Stimulated activated CD8-positive, alpha-beta memory T cell treated with anti-CD3 and anti-CD28 coated beads, Interleukin-4, amount 100 ng/mL, for 24 hours (primary cell): ENCODE results near the gene METTL25B.
"Not testable (repeated sequence)": the region's sequence is repeated elsewhere in the genome, so short reads cannot be mapped to it uniquely, and the experiment has no call there.

Source experiments
- DNase-seq: peaks from one replicate; pipeline ENCODE4 v3.0.0-alpha.2; 2020; ENCODE audit warnings: low read depth

The METTL25B gene

DNA sequence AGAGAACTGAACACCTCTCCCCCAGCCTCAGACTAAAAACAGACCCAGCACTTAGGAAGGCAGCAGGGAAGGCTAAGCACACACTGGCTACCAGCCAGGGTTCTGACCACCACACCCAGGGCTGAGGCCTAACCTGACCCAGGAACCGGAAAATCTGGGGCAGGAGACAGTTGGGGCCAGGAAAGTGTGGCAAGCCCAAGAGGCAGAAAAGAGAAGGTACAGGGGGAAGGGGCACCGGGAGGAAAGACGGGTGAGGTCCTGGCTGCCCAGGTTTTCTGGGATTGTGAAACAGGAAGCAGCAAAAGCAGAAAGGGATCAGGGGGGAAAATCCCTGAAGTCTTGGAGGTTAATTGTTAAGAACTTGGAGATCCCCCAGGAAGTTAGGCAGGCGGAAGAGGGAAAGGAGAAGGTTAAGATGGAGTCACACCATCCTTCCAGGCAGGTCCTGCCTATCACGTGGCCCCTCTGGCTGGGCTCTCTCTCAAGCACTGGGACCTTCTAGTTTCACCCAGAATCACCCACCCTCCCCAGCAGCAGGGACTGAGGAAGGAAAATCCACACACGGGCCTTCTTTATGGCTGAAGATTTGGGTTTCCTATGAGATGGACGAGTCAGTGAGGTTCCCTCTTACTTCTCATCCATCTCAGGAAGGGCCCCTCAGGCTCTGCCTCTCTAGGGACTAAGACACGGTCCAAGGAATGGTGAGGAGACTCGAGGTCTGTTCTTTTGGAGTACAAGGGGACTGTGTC, 20.6 kb downstream of the METTL25B start:
- no peak for DNase-seq

DNA sequence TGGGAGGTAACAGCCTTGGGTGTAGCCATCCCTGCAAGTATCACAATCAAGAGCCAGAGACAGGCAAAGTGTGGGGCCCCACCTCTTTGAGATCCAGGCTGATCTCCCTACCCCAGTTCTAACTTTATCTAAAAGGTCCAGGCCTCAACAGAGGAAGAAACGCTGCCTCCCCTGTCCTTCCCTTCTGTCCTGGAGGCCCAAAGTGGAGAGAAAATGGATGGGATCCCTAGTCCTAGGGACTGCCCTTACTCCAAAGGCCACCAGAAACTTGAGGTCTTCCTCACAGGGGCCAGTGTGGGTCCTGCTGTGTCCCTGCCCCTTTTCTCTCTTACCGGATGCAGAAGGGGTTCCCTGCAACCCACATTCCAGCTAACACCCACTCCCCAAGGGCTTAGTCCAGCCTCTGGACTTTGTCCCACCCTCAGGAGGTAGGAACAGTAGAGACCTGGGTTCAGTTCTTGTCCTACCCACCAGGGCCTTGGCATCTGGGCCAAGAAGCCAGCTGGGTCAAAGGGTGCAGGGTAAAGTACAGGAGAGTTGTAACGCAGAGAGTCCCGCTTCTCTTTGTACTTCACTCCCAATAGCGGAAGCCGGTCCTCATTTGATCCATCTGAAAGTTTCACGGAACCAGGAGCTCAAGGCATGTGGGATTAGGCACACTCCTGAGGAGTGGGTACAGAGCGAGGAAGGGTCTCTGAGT, 21.3 kb downstream of the METTL25B start:
- DNase-seq, result no peak

DNA sequence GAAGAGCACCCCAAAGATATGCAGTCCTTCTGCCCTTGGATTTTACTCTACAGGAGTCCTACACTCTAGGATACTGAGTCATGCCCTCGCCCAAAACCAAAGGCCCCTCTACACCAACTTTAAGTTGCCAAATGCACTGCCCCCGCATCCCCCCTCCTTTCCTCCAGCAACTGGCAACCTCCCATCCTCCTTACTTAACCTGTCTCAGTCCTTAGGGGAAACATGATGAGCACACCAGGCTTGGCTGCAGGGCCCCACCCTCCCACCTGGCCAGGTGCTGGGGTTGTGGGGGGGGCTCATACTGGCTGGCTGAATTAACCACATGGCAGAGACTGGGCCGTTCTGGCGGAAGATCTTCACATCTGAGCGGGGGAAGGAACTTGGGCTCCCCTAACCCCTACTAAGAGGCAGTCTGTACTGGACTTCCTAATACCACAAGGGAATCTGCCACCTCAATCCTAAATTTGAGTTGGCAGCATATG, 22.0 kb downstream of the METTL25B start:
- DNase-seq, result no peak

DNA sequence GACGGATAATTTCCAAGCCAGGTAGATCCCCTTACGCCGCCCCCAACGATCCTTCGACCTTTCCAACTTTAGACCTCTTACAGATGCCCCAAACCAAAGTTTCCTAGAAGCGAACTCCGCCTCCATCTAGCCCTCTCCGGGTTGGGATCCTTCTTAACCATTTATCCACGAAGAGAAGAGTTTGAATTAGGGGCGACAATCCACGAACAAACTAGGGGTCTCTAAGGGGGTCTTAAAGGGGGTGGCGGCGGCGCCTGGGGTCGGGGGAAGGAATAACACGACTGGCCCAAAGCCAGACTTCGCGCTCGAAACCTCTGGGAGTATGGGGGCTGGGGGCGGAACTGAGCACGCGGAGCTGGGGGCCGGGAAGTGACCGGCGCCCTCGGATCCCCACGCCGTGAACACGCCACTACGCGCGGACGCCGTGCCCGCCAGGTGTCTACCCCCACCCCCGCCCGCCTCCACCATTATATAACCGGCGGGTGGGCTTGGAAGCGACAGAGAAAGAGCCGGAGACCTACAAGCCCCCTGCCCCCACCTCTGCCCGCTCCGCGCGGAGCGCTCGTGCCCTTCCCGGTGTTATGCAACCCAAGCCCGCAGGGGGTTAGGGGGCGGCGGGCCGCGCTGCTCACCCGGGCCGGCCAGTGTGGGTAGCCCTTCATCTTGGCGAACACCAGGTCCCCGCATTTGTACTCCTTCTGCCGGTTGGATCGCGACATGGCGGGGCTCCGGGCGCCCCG, 22.6 kb downstream of the METTL25B start:
- no peak for DNase-seq

DNA sequence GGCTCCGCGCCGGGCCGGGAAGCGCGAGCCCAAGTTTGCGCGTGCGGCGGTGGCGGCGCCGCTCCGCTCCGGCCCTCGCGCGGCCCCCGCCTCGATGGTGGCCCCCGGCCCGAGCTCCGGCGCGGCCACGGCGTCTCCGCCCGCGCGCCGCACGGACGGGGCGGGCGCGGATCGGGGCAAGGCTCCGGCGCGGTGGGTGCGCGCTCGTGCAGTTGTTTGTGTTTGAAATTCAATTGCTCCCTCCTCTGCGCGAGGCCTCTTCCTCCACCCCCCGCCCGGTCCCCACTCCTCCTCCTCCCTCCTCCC, 23.1 kb downstream of the METTL25B start, which contains the start of gene HDGF:
HDGF (minus strand) TSS at position 225 of the 306 bp plus-strand sequence. CDS start 246 bp downstream, outside the sequence.
- no peak for DNase-seq

DNA sequence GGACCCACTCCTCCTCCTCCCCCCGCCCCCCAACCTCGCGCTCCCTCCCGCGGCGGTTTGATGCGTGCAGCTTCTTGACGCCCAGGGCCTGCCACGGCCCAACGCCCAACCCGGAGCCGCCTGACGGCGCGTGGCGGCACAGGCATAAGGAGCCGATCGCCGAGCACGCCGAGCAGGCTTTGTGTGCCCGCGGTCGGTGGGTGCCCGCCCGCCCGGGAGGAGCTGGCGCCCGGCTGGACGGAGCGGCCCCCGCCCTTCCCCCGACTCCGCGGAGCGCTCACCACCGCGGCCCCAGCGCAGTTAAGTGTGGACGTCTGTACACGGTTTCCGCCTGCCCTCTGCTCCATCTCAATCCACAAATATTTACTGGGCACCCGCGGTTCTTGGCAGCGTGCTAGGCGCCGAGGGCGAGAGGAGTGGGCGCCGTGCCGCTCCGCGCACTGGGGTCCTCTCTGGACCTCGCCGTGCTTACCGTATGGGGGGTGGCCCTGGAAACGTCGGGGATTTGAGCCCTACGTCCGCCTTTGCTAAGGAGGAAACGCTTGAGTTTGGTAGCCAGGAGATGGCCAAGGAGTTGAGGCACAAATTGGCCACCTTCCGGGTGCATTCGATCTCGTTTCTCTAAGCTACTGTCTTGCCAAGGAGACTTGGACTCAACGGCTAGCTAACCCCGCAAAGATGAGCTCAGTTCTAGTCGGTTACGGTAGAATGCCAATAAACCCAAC, 23.6 kb downstream of the METTL25B start:
- DNase-seq, result peak; percentile 98

DNA sequence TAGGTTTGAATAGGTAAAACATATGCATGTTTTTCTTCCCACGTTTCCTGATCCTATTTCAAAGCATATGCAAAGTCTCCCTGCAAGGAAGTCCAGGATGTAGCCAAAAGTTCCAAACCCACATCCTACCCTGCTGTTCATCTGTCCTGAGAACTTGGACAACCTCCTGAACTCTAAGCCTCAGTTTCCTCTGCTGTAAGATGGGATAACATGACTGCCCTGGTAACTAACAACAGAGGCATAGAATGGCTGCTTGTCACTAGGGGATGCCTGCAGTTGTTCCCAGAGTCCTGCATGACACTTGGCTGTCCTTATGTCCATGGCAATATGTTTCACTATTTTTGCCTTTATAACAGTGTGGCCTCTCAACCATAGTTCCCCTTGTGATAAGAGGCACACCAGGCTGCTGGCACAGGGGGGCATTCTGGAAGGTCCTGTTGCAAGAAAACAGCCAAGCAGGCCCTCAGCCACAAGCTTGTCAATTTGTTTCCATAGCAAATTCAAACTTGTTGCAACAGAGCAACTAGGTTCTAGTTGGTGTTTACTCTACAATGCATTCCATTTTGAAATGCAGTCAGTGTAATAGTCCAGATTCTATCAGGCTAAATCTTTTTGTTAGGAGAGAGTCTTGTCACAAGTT, 24.7 kb downstream of the METTL25B start:
- DNase-seq, result no peak

DNA sequence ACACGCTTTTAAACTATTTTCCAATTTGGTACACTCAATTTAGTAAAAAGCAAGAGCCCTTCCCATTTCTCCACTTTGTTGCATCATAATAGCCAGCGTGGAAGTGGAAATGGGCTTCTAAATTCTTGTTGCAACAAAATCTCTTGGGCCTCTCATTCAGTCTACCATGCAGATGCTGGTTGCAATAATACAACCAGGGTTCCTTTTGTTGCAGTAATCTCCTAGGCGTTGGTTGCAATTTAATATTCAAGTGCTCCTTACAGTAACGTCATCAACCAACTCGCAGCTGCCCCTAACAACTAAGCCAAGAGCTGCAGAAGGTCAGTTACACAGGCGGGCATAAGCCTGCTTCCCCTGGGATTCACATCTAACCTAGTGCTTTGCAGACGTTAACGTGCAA, 25.9 kb downstream of the METTL25B start:
- no peak for DNase-seq

DNA sequence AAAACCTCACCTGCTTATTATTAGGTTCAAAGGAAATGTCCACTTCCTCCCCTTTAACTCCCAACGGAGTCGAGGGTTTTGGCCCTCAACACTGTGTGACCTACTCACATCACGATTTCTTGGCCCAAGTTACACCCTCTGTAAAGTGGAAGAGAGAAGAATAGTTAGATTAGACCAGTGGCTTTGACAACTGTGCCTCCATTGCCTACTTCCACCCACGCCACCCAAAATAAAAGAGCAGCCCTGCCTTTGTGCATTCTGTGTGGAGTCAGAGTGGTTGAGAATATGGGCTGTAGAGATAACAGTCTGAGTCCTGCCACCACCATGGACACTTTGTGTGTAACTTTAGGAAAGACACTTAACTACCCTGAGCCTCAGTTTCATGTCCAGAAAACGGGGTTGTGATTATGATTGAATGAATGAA, 27.3 kb downstream of the METTL25B start:
- no peak for DNase-seq

DNA sequence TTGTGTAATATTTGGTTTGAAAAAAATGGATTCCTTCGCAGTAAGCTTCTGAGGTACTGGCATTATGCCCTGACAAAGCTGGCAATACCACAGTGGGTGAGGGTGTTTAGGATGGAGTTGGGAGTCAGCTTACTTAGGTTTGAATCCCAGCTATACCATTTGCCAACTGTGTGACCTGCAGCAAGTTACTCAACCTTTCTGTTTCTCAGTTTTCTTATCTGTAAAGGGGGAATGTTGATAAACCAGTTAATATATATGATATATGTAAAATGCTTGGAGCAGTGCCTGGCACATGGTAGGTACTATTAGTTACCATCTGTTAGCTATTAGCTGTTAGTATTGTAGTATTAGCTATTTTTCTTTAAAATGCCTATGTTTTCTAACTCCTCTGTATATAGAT, 28.1 kb downstream of the METTL25B start:
- DNase-seq, result no peak

DNA sequence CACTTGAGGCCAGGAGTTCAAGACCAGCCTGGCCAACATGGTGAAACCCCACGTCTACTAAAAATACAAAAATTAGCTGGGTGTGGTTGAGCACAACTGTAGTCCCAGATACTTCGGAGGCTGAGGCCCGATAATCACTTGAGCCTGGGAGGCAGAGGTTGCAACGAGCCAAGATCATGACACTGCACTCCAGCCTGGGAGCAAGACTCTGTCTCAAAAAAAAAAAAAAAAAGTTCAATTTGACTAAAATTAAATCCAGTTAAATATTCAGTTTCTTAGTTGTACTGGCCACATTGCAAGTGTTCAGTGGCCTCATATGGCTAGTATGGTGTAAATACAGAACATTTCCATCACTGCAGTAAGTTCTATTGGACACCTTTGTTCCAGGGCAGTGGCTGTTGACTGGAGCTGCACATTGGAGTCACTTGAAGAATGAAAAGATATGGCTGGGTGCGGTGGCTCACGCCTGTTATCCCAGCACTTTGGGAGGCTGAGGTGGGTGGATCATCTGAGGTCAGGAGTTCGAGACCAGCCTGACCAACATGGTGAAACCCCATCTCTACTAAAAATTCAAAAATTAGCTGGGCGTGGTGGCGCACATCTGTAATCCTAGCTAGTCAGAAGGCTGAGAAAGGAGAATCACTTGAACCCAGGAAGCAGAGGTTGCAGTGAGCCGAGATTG, 29.4 kb downstream of the METTL25B start:
- not testable (repeated sequence) for DNase-seq

DNA sequence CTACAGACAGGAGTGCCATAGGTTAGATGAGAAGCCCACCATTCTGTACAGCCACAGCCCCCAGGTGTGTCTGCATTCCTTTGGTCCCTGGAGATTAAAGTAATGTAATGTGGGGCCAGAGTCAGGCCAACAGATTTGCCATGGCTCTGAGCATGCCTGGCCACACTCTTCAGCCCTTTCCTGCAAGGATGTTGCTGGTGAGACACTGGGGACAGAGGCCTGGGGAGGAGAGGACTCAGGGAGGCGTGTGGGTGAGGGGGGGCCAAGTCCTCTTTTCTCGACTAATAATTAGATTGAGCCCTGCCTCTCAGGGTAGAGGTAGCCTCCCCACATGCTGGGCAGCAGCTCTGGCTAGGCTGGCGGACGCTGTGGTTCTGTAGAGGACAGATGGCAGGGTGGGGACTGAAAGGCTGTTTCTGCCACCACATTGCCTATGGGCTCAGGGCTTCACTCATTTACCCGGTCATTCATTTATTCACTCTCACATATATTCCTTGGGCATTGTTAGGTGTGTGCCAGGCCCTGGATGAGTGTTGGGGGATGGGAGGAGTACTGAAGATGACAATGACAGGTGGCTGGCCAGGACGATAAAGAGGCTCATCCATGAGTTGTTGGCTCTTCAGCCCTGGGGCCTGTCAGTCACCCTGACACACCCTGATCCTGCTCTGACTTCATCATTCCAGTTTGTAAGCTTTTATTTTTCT, 32.0 kb downstream of the METTL25B start:
- no peak for DNase-seq

DNA sequence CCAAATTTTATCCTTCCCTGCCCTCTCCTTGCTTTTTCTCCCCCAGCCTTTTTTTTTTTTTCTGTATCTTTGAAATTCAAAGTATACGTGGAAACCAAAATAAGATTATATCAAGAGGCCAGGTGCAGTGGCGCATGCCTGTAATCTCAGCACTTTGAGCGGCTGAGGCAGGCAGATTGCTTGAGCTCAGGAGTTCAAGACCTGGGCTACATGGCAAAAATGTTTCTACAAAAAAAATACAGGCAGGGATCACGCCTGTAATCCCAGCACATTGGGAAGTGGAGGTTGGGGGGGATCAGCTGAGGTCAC, 32.5 kb downstream of the METTL25B start:
- no peak for DNase-seq

DNA sequence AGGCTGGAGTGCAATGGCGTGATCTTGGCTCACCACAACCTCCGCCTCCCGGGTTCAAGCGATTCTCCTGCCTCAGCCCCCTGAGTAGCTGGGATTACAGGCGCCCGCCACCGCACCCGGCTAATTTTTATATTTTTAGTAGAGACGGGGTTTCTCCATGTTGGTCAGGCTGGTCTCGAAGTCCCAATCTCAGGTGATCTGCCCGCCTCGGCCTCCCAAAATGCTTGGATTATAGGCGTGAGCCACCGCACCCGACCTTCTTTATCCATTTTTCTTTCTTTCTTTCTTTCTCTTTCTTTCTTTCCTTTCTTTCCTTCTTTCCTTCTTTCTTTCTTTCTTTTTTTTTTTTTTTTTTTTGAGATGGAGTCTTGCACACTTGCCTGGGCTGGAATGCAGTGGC, 36.9 kb downstream of the METTL25B start:
- DNase-seq, result not testable (repeated sequence)

DNA sequence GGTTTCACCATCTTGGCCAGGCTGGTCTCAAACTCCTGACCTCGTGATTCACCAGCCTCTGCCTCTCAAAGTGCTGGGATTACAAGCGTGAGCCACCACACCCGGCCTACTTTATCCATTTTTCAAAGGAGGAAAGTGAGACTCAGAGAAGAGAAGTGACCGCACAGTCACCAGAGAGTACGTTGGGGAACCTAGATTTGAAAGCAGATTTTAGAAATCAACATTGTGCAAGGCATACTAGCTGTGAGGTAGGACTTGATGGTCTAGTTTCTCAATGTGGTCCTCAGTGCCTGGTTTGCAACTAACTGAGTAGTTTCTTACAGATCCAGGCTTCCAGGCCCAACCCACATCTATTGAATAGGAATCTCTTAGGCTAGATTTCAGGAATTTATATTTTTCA, 37.4 kb downstream of the METTL25B start:
- DNase-seq, result no peak

DNA sequence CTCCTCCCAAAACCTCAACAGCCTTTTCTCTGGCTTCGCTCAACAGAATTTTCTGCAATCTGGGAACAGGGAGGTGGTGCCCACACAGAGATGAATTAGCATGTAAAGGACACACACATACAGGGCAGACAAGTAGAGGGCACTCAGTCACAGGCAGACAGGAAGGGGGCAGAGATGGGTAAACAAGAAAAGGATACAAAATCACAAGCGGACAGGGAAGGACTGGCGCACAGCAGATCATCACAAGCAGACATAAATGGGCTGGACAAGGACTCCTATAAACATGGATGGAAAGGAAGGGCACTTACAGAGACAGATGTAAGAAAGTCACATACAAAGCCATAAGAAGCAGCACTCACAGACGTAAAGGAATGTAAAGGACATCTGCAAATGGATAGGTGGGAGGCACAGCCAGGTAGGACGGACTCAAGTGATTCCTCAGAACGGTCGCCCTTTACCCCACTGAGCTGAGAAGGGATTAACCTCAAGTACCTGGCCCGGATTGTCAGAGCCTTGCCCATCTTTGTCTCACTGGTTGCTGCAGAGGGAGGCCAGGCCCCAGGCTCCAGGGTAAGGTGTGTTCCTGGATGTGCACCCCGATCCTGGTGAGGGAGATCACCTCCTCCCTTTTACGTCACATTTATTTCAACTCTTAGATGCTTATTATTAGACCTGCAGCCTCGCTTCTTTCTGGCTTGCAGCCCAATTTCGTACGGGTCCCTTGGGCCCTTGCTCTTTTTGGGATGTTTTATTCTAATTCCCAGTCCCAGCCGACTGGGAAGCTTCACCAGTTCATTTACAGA, 38.2 kb downstream of the METTL25B start:
- no peak for DNase-seq

DNA sequence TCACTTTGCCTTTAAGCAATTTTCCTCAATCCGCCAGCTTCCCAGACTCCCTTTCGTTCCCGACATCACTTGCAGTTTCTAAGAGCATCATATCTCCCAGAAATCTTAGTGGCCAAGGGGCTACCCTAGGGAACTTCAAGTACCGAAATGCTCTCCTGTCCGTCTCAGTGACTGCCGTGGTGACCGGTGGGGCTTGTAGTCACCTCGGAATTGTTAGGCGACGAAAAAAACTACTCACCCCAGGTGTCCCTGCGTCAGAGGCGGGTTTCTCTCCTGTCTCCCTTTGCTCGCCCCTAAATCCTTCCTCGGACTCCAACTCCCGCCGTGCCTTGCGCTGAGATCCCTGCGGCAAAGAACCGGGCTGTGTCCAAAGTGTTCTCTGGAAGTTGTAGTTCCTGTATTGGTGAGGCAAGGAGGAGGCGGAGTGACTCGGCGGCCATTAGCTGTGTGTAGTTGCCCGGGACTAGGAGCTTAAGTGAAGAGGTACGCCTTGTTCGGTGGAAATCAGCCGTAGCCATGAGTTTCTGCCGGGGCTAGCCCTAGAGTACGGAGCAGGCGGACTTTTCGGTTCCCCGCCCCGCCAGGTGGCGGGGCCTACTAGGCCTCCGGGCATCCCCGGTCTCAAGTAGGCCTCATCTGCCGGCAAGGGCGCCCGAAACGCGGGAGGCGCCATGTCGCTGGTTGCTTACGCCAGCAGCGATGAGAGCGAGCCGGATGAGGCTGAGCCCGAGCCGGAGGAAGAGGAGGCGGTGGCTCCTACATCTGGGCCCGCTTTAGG, 39.0 kb downstream of the METTL25B start, which contains the start of gene PRCC:
PRCC (plus strand) TSS at position 435 of the 778 bp plus-strand sequence; CDS start at position 672, 237 bp downstream.
- DNase-seq, result peak; percentile 93

DNA sequence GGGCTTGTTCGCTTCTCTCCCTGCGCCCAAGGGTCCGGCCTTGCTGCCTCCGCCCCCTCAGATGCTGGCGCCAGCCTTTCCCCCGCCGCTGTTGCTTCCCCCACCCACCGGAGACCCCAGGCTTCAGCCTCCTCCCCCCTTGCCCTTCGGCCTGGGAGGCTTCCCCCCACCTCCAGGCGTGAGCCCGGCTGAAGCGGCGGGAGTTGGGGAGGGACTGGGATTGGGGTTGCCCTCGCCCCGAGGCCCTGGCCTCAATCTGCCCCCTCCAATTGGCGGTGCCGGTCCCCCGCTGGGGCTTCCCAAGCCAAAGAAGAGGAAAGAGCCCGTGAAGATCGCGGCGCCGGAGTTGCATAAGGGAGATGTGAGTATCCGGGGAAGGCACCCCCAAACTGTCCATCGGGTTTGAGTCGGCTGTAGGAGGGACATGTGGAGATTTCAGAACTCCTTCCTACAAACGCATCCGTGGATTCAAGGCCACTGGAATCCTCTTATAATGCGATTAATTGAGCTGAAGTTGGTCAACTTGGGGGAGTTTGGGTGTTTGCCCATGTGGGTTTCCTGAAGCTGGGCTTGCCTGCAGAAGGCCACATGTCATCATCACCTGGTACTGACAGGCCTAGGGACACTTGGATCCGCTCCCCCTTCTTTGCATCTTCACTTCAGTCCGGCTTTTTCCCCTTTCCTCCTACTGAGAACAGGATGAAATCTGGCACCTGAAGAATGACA, 39.8 kb downstream of the METTL25B start:
- DNase-seq, result no peak
